Adrenal gland (tissue), 12 donors: ENCODE data around the gene HIPK4. TPM values are rescaled to one million over a fixed set of nuclear protein-coding genes. Genes with fewer than 3 reads are reported as not detected.
"Not testable (repeated sequence)": the region's sequence is repeated elsewhere in the genome, so short reads cannot be mapped to it uniquely, and the experiment has no call there.

Experiments
- DNase-seq, 7 donors: peaks; one replicate each; pipeline ENCODE4 v3.0.0-alpha.2; 2019 to 2020
- H3K27ac ChIP-seq, 5 donors: fragments of 200-600 bp; sonication (generic) in 4 of 5; 1 replicate in 3 of 5; 2 replicates in 2 of 5; pipeline versions ENCODE4 v1.5.1 to v1.8.0; 2016 to 2020; ENCODE audit warnings: mild to moderate bottlenecking in 1 of 5
- H3K27me3 ChIP-seq: fragments of 200-600 bp; 2 replicates; pipeline ENCODE4 v1.8.0; 2021
- H3K36me3 ChIP-seq, 2 donors: fragments of 200-600 bp; replicated peaks in 1 of 2; 1 replicate in 1 of 2; 2 replicates in 1 of 2; pipeline versions ENCODE4 v1.5.1 to v1.8.0; 2018 to 2022
- H3K4me1 ChIP-seq, 2 donors: fragments of 200-600 bp; replicated peaks in 1 of 2; 1 replicate in 1 of 2; 2 replicates in 1 of 2; pipeline versions ENCODE4 v1.5.1 to v1.8.0; 2018 to 2021
- H3K4me3 ChIP-seq, 4 donors: fragments of 200-600 bp; sonication (generic) in 3 of 4; one replicate each; pipeline ENCODE4 v1.5.1; 2016 to 2018
- H3K9me3 ChIP-seq, 3 donors: fragments of 200-600 bp; sonication (generic) in 1 of 3; replicated peaks in 1 of 3; 1 replicate in 2 of 3; 2 replicates in 1 of 3; pipeline versions ENCODE4 v1.5.1 to v1.8.0; 2016 to 2021
- POLR2A ChIP-seq, 2 donors: fragments of 450-650 bp; IDR thresholded peaks; one replicate each; pipeline ENCODE4 v1.6.1; 2017; ENCODE audit warnings: antibody characterized with exemption in 2 of 2, mild to moderate bottlenecking in 2 of 2, moderate library complexity in 1 of 2
- WGBS, 4 donors: extraction: QIAGEN DNeasy Blood & Tissue Kit in 2 of 4; methylation state at CpG; one replicate each; pipeline versions ENCODE4 v1.1.5 to v1.1.7; 2013 to 2017; 5-methylcytosine and 5-hydroxymethylcytosine counted together
- intact Hi-C, 2 donors: fragments of 100-400 bp; cut with DNase I; formaldehyde crosslinking; loops; one replicate each; pipeline versions ENCODE4 v1.14.1 to v1.15.0; 2022 to 2023
- polyA plus RNA-seq, 3 donors: library from polyadenylated mRNA; stranded (reverse); fragments of 200-250 nt in 2 of 3; fragments of 350-450 nt in 1 of 3; fragmentation: Illumina TruSeq in 1 of 3; extraction: RNeasy Lipid Tissue Mini Kit (QIAGEN cat#74804) in 1 of 3; gene quantifications; one replicate each; pipeline ENCODE4 v1.2.3, GENCODE V29; 2013 to 2014
- total RNA-seq, 9 donors: library from RNA; depleted of rRNA in 4 of 9; stranded (reverse); fragments of >200 nt in 4 of 9; fragments of 120-200 nt in 1 of 9; fragmentation: NEBNext Ultra II Directional in 1 of 9; extraction: Animal tissue kit (Norgen Biotek cat#: 25700) in 1 of 9; gene quantifications; one replicate each; pipeline versions ENCODE4 v1.1.0 to v1.2.4, GENCODE V29; 2013 to 2023
- TF ChIP-seq, protein P1 (sequence below), 6 experiments: fragments of 450-650 bp in 4 of 6; fragments of 200-600 bp in 2 of 6; sonication (generic) in 1 of 6; IDR thresholded peaks; 1 replicate in 5 of 6; 2 replicates in 1 of 6; pipeline versions ENCODE4 v1.5.1 to v1.8.0; 2016 to 2021; ENCODE audit warnings: antibody characterized with exemption in 6 of 6, mild to moderate bottlenecking in 2 of 6, moderate library complexity in 1 of 6
- donor health status: healthy with polysubstance abuse.
- donor health status: Bipolar disorder and iron deficiency.
- donor health status: DM: yes; HTN: yes; CAD: no.
- donor health status: DM: no; HTN: no; CAD: no.
- donor health status: DM: no; HTN: no; CAD: no.
- donor health status: DM: yes; HTN: yes; CAD: no.

Gene HIPK4
- total and polyA plus RNA-seq, 12 donors = 0.06 to 0.34 (median 0.20) TPM; not detected in 3

DNA sequence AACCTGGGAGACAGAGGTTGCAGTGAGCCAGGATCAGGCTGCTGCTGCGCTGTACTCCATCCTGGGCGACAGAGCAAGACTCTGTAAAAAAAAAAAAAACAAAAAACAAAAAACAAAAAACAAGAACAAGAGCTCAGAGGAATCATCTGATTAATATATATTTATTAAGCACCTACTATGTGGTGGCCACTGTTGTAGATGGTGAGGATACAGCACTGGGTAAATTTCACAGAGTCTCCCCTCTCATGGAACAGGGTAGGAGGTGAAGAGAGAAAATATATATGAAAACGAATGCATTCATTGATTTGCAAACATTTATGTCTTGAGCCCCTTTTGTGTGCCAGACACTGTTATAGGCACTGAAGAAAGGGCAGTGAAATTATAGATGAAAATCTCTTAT, 41.7 kb upstream of the HIPK4 start:
- TF ChIP-seq, protein P1, sequence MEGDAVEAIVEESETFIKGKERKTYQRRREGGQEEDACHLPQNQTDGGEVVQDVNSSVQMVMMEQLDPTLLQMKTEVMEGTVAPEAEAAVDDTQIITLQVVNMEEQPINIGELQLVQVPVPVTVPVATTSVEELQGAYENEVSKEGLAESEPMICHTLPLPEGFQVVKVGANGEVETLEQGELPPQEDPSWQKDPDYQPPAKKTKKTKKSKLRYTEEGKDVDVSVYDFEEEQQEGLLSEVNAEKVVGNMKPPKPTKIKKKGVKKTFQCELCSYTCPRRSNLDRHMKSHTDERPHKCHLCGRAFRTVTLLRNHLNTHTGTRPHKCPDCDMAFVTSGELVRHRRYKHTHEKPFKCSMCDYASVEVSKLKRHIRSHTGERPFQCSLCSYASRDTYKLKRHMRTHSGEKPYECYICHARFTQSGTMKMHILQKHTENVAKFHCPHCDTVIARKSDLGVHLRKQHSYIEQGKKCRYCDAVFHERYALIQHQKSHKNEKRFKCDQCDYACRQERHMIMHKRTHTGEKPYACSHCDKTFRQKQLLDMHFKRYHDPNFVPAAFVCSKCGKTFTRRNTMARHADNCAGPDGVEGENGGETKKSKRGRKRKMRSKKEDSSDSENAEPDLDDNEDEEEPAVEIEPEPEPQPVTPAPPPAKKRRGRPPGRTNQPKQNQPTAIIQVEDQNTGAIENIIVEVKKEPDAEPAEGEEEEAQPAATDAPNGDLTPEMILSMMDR (IDR thresholded peaks at IDR 0.05) = no peak
- no peak for TF ChIP-seq POLR2A (IDR thresholded peaks at IDR 0.05)
- WGBS, 4 donors = 85 to 93% (median 86%) methylated on average over 3 of the region's 3 CpGs
- no peak for DNase-seq
- no peaks in the 10 kb centered on the region for H3K27me3 ChIP-seq
- peaks cover 18 to 29% of the 10 kb centered on the region in 2 donors for H3K4me1 ChIP-seq
- peak overlapping the region in 1 of 5 donors; percentile 91 for H3K27ac ChIP-seq
- H3K36me3 ChIP-seq = no peaks in the 10 kb centered on the region
- H3K4me3 ChIP-seq = no peak overlapping the region
- no peaks in the 10 kb centered on the region for H3K9me3 ChIP-seq
- intact Hi-C loops = no loop called here

DNA sequence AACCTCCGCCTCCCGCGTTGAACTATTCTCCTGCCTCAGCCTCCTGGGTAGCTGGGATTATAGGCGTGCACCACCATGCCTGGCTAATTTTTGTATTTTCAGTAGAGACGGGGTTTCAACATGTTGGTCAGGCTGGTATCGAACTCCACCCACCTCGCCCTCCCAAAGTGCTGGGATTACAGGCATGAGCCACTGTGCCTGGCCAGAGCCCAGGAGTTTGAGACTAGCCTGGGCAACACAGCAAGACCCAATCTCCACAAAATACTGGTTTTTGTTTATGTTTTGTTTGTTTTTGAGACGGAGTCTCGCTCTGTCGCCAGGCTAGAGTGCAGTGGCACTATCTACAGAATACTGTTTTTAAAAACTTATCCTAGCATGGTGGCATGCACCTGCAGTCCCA, 40.3 kb upstream of the HIPK4 start:
- H3K27ac ChIP-seq, H3K9me3 ChIP-seq, H3K36me3 ChIP-seq, H3K4me3 ChIP-seq, H3K27me3 ChIP-seq, intact Hi-C loops, DNase-seq: not testable (repeated sequence)
- 82 to 94% (median 93%) methylated on average over 6 to 10 of the region's 10 CpGs for WGBS, 4 donors
- peaks cover 18 to 33% of the 10 kb centered on the region in 2 donors for H3K4me1 ChIP-seq

DNA sequence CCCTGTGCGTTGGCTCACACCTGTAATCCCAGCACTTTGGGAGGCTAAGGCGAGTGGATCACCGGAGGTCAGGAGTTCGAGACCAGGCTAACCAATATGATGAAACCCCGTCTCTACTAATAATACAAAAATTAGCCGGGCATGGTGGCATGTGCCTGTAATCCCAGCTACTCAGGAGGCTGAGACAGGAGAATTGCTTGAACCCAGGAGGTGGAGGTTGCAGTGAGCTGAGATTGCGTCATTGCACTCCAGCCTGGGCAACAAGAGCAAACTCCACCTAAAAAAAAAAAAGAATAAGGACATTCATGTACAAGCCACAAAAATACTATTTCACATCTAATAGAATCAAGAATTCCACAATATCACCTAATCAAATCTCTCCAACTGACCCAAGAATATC, 38.2 kb upstream of the HIPK4 start:
- DNase-seq, H3K27ac ChIP-seq, intact Hi-C loops, H3K27me3 ChIP-seq, H3K4me3 ChIP-seq, H3K9me3 ChIP-seq, H3K36me3 ChIP-seq: not testable (repeated sequence)
- peaks cover 13 to 37% of the 10 kb centered on the region in 2 donors for H3K4me1 ChIP-seq
- WGBS, 4 donors = 90 to 95% (median 92%) methylated on average over 7 of the region's 7 CpGs

DNA sequence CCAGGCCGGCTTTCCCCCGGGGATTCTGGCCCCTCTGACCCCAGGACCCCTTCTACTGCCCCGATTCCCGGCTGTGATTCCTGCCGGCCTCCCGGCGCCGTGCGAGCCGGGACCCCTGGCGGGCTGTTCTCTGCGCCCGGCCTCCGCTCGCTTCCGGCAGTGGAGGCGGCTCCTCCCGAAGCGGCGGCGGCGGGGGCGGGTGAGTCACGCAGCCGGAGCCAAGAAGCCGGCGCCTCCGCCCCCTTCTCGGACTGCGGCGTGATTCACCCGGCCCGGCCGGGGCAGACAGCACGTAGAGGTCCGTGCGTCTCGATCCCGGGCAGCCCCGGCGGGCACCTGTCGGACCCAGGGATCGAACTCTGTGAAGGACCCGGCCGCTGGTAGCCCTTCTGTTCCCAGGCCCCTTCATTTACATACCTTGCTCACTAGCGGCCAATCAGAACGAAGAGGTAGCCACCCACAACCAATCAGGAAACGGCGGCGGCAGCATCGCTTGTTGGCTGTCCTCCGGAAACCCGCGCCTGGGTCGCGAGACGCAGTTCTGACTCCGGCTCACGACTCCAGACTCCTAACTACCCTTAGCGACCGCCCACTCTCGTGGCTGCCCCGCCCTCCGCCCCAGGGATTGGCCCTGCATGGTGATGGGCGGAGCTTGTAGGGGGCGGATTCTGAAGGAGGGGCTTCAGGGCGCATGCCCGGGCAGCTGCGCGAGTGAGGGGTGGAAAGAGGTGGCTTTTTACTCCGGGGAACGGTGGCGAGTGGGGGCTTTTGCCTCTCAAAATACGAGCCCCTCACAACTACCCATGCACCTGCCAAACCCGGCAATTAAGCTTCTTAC, 35.7 kb upstream of the HIPK4 start, which contains the start of gene SERTAD1:
TSS of gene SERTAD1 (minus strand) at position 543 of the 838 bp plus-strand sequence. CDS start 2,446 bp downstream, outside the sequence.
- TF ChIP-seq, protein P1 (IDR thresholded peaks at IDR 0.05) = peak; percentile 57 to 79 (median 73)
- peak; percentile 98 to 100 for TF ChIP-seq POLR2A (IDR thresholded peaks at IDR 0.05)
- H3K27me3 ChIP-seq = no peaks in the 10 kb centered on the region
- no peaks in the 10 kb centered on the region for H3K9me3 ChIP-seq
- peak within 1 kb of the TSS; percentile 21 to 93 (median 86) for H3K4me3 ChIP-seq
- H3K36me3 ChIP-seq = peaks cover 0 to 12% of the 10 kb centered on the region in 2 donors
- peak within 1 kb of the TSS; percentile 99 to 100 (median 100) for H3K27ac ChIP-seq
- H3K4me1 ChIP-seq = peaks cover 6 to 35% of the 10 kb centered on the region in 2 donors
- 0% methylated on average over 12 to 75 of the region's 75 CpGs for WGBS, 4 donors
- intact Hi-C loops = no loop called here
- peak; percentile 99 to 100 (median 100) for DNase-seq

DNA sequence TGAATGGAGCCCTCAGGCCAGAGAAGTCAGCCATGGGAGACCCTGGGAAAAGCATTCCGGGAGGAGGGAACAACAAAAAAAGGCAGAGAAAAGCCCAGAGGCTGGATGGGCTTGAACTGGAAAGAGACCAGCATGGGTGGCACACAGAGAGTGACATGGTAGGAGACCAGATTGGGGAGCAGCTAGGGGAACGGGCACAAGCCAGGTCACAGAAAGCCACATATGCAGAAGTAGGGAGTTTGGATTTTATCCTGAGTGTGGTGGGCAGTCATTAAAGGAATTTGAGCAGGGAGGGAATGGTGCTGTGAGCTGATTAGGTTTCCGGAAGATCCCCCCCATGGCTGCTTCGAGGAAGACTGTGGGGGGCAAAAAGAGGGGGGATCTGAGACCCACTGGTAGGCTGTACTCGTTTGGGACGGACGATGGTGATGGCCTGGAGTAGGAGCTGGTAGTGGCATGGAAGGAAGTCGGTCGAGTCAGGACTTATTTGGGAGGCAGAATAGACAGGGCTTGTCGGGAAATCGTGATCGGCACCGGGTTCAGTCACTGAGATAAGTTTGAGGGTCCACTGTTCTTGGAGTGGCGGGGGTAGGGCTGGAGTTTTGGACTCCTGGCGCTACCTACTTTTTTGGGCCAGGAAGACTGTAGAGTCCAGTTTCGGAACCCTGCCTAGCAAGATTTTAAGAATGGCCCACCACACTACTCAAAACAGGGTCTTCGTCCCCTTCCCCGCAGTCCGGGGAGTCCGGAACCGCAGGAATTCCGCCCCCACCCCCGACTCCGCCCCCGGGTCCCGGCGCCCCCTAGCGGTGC, 34.9 kb upstream of the HIPK4 start:
- Histone ChIP-seq H3K27me3 (no peaks in the 10 kb centered on the region), H3K4me3 (peak overlapping the region; percentile 21 to 93 (median 86)), H3K36me3 (peaks cover 0 to 12% of the 10 kb centered on the region in 2 donors), H3K9me3 (no peaks in the 10 kb centered on the region), H3K4me1 (peaks cover 6 to 42% of the 10 kb centered on the region in 2 donors), H3K27ac (peak overlapping the region; percentile 99 to 100 (median 100))
- WGBS, 4 donors = 2% methylated on average over 21 to 28 of the region's 28 CpGs
- intact Hi-C loops = no loop called here
- peak in 1 of 7 donors; percentile 25 for DNase-seq
- TF ChIP-seq POLR2A (IDR thresholded peaks at IDR 0.05) = peak in 1 of 2 donors; percentile 9
- TF ChIP-seq, protein P1 (IDR thresholded peaks at IDR 0.05) = no peak
